ENCODE data around the gene ARTN.

ARTN gene

DNA sequence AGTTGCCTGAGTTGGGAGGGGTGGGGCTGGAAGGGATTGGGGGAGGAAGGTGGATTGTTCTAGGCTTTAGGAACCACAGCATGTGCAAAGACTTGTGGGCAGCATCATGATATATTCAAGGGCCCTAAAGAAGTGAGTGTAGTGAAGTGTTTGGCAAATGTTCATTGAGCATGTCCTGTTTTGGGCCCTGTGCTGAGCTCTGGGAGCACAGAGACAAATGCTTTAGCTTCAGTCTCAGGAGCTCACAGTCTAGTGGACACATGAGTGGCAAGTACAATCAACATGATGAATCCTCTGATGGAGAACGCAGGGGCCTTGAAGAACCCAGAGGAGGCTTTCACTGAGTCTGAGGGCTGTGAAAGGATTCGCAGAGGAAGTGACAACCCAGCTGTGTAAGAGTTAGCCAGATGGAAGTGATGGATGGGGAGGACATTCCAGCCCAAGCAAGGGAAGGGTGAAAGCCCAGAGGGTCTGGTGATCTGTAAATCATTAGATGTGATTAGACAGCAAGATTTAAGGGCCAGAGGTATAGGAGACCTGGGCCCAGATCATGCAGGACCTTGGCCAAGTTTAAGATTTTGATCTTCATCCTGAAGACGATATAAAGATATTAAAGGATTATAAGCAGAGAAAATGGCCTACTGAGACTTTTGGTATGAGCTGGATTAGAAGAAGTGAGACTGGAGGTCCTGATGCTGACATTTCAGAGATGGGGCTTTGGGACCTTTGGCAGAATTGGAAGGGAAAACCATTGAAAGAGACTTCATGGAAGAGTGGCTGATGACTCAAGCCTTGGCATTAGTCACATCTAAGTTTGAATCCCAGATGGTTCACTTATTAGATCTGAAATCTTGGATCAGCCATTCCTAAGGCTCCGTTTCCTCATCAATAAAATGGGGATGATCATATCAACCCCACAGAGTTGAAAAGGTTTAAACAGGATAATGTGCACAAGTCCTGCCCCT is 17.7 kb downstream of the ARTN start:
- no peak for DNase-seq

GRCh38 chr1:43952731-43953346 is 19.2 kb downstream of the ARTN start:
- no peak for DNase-seq

DNA sequence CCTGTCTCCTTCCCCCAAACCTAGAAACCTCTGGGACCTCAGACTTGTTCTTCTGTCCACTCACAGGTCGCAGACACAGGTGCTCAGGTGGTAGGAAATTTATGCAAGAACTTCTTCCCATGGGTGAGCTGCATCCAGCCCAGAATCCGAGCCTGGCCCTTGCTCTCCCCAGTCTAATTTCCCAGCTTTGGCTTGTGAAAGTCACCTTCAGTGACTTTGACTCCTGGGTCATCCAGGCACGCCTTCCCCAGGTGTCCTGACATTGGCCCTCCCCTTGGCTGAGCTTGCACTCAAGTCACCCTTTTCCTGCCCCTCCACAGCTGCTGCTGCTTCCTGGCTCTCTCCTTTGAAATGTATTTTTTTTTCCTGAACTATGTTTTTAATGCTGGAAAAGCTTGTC is 19.8 kb downstream of the ARTN start:
- DNase-seq, result no peak

DNA sequence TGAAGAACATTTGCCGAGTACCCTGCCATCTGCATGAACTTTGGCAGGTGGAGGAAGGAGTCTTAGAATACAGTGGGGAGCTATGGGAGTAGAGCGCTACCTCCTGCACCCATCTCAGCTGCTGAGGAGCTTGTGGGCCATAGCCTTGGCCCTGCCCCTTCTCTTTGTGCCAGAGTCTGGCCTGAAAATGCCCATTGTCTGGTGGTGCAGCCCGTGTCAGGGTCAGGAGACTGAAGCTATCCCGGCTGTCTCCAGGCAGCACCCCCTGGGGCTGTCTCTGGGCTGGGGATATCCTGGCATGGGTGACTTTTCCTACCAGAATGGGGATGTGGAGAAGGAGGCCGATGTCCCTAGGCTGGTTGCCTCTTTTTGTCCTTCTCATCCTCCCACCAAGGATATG is 20.4 kb downstream of the ARTN start:
- DNase-seq, result no peak

- DNase-seq, result no peak
Measured at GRCh38 chr1:43956234-43956633, 22.6 kb downstream of the ARTN start.

DNA sequence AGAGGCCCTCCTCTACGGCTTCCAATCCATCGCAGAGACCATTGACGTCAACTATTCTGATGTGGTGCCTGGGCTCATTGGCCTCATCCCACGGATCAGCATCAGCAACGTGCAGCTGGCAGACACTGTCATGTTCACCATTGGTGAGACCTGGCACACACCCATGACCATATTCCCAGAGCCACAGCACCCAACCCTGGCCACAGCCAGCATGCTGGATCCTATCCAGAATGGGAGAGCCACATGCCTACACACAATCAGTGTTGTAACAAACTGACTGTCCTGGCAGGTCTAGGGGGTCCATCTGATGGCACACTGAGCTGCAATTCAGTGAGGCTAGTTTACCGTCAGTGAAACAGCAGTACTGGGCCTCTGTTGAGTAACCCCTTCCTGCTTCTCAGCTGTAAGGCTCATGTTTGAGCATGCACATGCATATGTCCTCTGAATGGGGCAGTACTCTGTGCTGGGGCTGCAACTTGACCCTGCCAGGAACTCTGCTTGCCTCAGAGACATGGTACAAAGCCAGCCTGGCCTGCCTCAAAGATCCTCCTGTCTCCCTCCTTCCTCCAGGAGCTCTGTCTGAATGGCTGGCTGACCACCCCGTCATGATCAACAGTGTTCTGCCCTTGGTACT is 23.9 kb downstream of the ARTN start:
- DNase-seq, result no peak

DNA sequence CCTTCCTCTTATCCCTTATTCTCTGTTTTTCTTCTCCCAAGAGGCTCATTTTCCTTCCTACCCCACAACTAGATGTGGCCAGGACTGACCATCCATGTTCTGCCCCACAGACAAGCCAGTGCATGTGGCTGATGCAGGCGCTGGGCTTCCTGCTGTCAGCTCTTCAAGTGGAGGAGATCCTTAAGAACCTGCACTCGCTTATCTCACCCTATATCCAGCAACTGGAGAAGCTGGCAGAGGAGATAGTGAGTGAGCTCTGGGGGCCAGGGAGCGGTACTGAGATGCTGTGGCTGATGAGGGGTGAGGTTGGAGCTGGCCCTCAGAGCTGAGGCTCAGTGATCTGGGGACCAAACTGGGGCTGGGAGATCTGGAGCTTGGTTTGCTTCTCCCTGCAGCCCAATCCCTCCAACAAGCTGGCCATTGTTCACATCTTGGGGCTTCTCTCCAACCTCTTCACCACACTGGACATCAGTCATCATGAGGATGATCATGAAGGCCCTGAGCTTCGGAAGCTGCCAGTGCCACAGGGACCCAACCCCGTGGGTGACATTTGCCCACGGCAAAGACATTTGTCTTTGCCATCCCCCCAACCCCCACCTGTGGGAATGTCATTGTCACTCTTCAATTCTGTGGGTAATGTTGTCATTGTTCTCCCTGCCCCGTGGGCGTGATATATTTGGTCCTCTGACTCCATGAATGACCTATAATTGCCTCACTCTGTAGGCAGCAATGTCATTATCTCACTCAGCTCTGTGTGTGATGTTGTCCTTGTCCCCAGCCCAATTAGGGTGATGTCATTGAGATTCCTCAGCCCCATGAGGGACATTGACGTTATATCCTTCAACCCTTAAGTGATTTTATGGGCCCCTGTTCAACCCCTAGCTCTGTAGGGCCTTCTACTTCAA is 25.0 kb downstream of the ARTN start:
- DNase-seq, result no peak

GRCh38 chr1:43960798-43961197 is 27.2 kb downstream of the ARTN start:
- no peak for DNase-seq

DNA sequence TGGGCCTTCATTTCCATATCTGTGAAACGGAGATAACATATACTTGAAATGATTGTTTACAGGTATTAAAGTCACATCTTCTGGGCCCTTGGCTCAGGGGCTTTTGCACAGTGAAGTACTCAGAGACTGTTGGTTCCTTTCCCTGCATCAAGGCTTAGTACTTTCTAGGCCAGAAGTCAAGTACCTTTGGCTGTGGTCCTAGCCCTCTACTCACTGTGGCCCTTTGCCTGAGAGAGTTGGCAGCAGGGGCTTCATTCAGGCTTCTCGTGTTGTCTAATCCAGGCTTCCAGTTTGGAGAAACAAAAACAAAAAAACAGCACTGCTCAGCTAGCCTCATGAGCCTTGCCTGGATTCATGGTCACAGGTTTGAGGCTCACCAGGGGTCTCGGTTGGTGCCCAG is 28.1 kb downstream of the ARTN start:
- DNase-seq, result no peak

- DNase-seq, result no peak
Measured at GRCh38 chr1:43962324-43962723, 28.7 kb downstream of the ARTN start.

GRCh38 chr1:43963006-43963405 is 29.4 kb downstream of the ARTN start:
- DNase-seq, result no peak

GRCh38 chr1:43963890-43964289 is 30.3 kb downstream of the ARTN start:
- no peak for DNase-seq

GRCh38 chr1:43965316-43965715 is 31.7 kb downstream of the ARTN start:
- no peak for DNase-seq

GRCh38 chr1:43968348-43968948 is 34.8 kb downstream of the ARTN start:
- DNase-seq, result no peak

GRCh38 chr1:43969416-43969745 is 35.8 kb downstream of the ARTN start:
- no peak for DNase-seq

DNA sequence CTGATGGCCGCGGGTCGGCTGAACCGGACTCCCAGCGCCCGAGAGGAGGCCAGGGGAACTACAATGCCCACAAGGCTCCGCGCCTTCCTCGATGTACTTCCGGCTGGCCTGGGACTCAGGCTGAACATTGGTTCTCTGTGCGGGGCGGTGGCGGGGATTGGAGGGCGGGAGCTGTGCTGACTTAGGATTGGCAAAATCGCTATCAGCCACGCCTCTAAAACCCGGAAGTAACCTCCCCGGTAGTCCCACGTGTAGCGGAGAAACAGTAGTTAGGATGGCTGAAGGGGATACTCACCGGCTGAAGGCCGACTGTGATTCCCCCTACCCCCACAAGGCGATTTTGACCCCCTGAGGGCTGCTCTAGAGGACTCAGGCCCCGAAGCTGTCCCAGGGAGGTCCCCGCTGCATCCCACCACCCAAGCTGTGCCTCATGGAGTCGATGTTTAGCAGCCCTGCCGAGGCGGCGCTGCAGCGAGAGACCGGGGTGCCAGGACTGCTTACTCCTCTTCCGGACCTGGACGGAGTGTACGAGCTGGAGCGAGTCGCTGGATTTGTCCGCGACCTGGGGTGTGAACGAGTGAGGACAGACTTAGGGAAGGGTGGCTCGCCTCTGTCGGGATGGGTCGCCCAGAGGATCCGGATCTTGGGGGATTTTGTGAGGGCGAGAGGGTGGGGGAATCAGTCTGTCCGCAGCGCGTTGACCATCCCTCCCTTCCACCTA is 36.3 kb downstream of the ARTN start, which contains the start of gene DPH2:
DPH2 (plus strand) TSS at position 265 of the 721 bp plus-strand sequence; CDS start at position 431, 166 bp downstream.
- peak; percentile 92 for DNase-seq

GRCh38 chr1:43970502-43970901 is 36.9 kb downstream of the ARTN start:
- no peak for DNase-seq

GRCh38 chr1:43970911-43971310 is 37.3 kb downstream of the ARTN start:
- DNase-seq, result no peak

GRCh38 chr1:43971336-43971980 is 37.9 kb downstream of the ARTN start:
- no peak for DNase-seq

GRCh38 chr1:43973981-43974442 is 40.4 kb downstream of the ARTN start:
- no peak for DNase-seq
